H7 (cell line): ENCODE data around the gene CACNB4. TPM values are rescaled to one million over a fixed set of nuclear protein-coding genes. Genes with fewer than 3 reads are reported as not detected.
"Not testable (repeated sequence)": the region's sequence is repeated elsewhere in the genome, so short reads cannot be mapped to it uniquely, and the experiment has no call there.

Experiments
- DNase-seq: peaks from one replicate; pipeline ENCODE4 v3.0.0; 2012
- H3K27me3 ChIP-seq: 2 replicates; pipeline ENCODE4 v1.6.0; 2011; ENCODE audit warnings: mild to moderate bottlenecking, low read length; ENCODE audit not compliant: control insufficient read depth, insufficient read depth
- H3K36me3 ChIP-seq: replicated peaks from 2 replicates; pipeline ENCODE4 v1.5.1; 2011; ENCODE audit warnings: low read length; ENCODE audit not compliant: control insufficient read depth, insufficient read depth
- H3K4me3 ChIP-seq: 2 replicates; pipeline ENCODE4 v1.5.1; 2011; ENCODE audit warnings: low read depth, mild to moderate bottlenecking, control low read depth, low read length, moderate library complexity; ENCODE audit not compliant: insufficient read depth
- total RNA-seq: library from RNA; depleted of rRNA; stranded (reverse); fragments of >200 nt; shearing (Covaris generic); gene quantifications from 2 replicates; pipeline ENCODE4 v1.2.3, GENCODE V29; 2014

The CACNB4 gene
- total RNA-seq, 1 experiment from 2014 or later, result 0.83 TPM

DNA sequence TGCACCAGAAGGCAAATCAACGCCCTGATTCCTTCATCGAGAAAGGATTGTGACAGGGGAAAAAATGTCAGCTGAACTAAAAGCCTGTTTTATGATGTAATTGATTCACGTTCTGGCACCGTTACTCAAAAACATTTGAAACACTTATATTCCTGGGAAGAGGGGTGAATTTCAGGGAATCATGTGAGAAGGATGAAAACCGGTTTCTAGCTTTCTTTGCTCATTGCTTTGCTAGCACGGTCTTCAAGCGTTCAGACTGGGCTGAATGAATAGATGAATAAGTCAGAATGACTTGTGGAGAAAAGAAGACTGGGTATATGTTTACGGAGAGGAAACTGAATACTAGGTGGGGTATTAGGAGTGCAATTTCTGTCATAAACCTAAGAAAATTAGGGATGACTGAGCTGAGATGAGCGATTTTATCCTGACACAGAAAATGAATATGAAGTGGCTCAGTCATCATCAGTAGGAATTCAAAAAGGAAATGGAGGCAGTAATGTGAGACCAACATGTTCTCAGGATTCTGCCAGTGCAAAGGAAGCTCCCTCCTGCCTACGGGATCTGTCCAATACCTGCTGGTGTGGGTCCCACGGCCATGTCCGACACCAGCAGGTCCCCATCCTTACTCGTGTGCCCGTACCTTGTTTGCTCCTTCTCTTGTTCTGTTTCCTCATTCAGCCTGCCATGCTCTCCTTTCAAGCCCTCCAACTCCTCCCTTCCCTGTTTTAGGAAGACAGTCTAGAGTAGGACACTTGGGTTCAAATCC lies 146.0 kb downstream of the CACNB4 start:
- no peak for DNase-seq
- H3K27me3 ChIP-seq, result no peaks in the 10 kb centered on the region
- H3K4me3 ChIP-seq, result no peak overlapping the region
- no peaks in the 10 kb centered on the region for H3K36me3 ChIP-seq

DNA sequence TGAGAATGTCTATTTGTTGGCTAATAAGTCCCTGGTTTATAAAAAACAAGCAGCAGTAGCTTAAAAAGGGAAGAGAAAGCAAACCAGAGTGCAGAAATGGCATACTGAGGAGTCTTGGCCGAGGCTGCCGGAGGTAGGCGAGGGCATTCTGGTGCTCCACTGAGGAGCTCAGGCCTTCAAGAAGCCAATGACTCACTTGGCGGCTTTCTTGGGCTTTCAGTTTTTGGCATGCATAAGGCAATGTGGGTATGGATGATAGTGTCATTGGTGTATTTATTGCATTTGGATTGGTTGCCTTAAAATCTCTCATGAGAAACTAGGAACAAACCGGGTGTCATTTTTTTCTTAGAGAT lies 151.1 kb downstream of the CACNB4 start:
- Histone ChIP-seq H3K4me3 (no peak overlapping the region), H3K27me3 (no peaks in the 10 kb centered on the region), H3K36me3 (no peaks in the 10 kb centered on the region)
- DNase-seq, result no peak

- H3K27me3 ChIP-seq, result no peaks in the 10 kb centered on the region
- no peak overlapping the region for H3K4me3 ChIP-seq
- H3K36me3 ChIP-seq, result no peaks in the 10 kb centered on the region
- peak; percentile 58 for DNase-seq
Measured at GRCh38 chr2:151946899-151947812, 151.7 kb downstream of the CACNB4 start.

DNA sequence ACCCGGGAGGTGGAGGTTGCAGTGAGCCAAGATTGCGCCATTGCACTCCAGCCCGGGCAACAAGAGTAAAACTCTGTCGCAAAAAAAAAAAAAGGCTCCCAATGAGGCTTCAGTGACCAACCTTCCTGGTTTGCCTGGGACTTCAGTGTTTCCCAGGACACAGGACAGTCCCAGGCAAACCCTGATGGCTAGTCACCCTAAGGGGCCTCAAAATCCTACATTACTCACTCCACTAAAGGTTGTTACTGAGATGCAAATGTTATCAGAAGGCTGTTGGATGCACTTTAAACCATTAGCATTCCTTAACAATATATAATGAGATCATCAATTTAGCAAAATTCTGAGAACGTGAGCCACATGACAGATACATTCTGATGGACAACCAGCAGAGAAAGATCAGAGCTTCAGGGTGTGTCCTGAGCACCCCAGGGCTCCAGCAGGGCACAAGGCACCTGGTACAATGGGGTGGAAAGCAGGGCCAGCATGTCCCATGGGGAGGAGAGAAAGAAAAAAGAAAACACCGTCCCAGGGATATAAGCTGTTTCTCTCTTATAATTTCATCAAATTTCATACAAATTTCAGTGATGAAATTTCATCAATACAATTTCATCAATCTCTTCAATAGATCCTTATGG lies 152.5 kb downstream of the CACNB4 start:
- H3K27me3 ChIP-seq, result no peaks in the 10 kb centered on the region
- H3K4me3 ChIP-seq, result no peak overlapping the region
- no peak for DNase-seq
- no peaks in the 10 kb centered on the region for H3K36me3 ChIP-seq

DNA sequence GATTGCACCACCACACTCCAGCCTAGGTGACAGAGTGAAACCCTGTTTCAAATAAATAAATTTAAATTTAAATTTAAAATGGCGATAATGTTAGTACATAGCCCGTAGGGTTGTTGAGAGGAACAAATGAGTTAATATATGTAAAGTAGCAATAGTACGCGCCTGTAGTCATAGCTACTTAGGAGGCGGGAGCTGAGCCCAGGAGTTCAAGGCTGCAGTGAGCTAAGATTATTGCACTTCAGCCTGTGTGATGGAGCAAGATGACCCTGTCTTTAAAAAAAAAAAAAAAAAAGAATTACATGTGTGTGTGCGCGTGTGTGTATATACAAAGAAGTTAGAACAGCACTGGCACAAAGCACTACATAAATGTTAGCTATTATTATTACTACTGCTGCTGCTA lies 153.2 kb downstream of the CACNB4 start:
- no peak for DNase-seq
- H3K4me3 ChIP-seq, result no peak overlapping the region
- no peaks in the 10 kb centered on the region for H3K27me3 ChIP-seq
- H3K36me3 ChIP-seq, result no peaks in the 10 kb centered on the region

DNA sequence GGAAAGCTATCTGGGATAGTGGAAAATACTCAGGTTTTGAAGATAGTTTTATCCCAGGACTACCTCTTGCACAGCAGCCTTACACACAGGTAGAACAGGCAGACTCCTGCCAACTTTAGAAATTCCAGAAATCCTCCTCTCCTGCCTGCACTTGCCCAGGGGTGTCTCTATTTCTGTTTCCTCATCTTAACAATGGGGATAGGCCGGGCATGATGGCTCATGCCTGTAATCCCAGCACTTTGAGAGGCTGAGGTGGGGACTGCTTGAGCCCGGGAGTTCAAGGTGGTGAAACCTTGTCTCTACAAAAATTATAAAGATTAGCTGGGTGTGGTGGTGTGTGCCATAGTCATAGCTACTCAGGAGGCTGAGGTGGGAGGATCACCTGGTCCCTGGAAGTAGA lies 153.7 kb downstream of the CACNB4 start:
- no peak for DNase-seq
- Histone ChIP-seq H3K36me3 (no peaks in the 10 kb centered on the region), H3K4me3 (no peak overlapping the region), H3K27me3 (no peaks in the 10 kb centered on the region)

GRCh38 chr2:151943461-151943860 lies 155.4 kb downstream of the CACNB4 start:
- DNase-seq, result no peak
- no peaks in the 10 kb centered on the region for H3K36me3 ChIP-seq
- no peaks in the 10 kb centered on the region for H3K27me3 ChIP-seq
- no peak overlapping the region for H3K4me3 ChIP-seq

DNA sequence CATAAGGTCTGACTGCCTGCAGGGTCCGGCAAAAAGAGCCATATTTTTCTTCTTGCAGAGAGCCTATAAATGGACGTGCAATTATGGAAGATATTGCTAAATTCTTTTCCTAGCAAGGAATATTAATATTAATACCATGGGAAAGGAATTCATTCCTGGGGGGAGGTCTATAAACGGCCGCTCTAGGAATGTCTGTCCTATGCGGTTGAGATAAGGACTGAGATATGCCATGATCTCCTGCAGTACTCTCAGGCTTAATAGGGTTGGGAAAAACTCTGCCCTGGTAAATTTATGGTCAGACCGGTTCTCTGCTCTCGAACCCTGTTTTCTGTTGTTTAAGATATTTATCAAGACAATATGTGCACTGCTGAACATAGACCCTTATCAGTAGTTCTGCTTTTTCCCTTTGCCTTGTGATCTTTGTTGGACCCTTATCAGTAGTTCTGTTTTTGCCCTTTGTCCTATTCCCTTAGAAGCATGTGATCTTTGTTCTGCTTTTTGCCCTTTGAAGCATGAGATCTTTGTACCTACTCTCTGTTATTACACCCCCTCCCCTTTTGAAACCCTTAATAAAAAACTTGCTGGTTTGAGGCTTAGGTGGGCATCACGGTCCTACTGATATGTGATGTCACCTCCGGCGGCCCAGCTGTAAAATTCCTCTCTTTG lies 156.2 kb downstream of the CACNB4 start:
- H3K27me3 ChIP-seq, H3K4me3 ChIP-seq, H3K36me3 ChIP-seq, DNase-seq: not testable (repeated sequence)

DNA sequence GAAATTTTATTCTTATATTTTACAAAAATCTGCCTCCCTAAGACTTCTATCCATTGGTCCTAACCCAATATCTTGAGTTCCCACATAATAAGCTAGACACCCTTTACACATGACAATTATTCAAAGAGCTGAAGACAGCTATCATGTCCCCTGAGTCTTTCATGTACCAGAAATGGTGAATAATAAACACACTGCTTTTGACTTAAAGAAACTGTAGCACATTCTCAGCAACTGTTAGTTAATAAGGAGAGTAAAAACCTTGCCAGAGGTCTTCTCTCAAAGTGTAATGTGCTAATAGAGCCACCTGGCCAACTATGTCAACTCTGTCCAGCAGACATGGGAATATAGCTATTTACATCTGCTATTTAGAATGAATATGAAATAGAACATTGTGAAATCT lies 160.9 kb downstream of the CACNB4 start:
- H3K36me3 ChIP-seq, result no peaks in the 10 kb centered on the region
- no peak for DNase-seq
- H3K4me3 ChIP-seq, result no peak overlapping the region
- no peaks in the 10 kb centered on the region for H3K27me3 ChIP-seq

- Histone ChIP-seq H3K27me3 (no peaks in the 10 kb centered on the region), H3K4me3 (no peak overlapping the region), H3K36me3 (no peaks in the 10 kb centered on the region)
- DNase-seq, result no peak
Measured at GRCh38 chr2:151936626-151937025, 162.2 kb downstream of the CACNB4 start.

DNA sequence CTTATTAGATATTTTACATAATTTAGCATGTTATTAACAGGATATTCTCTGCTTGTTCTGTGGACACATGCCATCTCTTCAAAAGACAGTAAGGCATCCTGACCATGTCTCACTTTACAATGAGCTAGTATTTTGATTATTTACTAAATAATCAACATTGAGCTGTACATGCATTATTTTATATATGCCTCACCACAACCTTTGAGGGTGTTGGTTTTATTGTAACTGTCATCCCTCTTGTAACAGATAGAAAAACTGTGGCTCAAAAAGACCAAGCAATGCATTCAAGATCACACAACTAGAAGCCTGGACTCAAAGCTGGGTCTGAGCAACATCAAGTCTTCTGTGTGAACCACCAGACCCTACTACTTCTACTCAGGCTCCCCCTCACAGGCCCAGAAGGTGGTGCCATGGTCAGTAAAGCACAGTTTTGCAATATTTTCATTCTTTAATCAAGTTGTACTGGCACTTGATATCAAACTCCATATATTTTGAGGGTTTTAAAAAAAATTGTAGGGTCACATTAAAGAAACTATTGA lies 165.5 kb downstream of the CACNB4 start:
- Histone ChIP-seq H3K4me3 (no peak overlapping the region), H3K27me3 (no peaks in the 10 kb centered on the region), H3K36me3 (no peaks in the 10 kb centered on the region)
- DNase-seq, result no peak

DNA sequence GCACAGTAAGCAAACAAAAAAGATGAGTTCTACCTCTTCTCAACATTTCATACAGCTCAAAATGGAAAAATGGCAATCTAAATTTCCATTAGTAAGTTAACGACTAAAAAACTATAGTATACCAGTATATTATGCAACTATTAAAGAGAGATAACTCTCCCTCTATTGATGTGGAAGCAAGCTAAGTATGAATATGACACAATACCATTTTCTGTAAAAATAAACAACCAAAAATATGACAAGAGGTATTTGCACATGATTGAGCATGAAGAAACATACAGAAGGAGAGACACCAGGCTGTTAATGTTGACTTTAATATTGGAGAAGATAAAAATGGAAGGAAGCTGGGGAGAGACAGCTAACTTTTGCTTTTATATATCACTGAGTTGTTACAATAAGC lies 167.1 kb downstream of the CACNB4 start:
- Histone ChIP-seq H3K36me3 (no peaks in the 10 kb centered on the region), H3K4me3 (no peak overlapping the region), H3K27me3 (no peaks in the 10 kb centered on the region)
- DNase-seq, result no peak

DNA sequence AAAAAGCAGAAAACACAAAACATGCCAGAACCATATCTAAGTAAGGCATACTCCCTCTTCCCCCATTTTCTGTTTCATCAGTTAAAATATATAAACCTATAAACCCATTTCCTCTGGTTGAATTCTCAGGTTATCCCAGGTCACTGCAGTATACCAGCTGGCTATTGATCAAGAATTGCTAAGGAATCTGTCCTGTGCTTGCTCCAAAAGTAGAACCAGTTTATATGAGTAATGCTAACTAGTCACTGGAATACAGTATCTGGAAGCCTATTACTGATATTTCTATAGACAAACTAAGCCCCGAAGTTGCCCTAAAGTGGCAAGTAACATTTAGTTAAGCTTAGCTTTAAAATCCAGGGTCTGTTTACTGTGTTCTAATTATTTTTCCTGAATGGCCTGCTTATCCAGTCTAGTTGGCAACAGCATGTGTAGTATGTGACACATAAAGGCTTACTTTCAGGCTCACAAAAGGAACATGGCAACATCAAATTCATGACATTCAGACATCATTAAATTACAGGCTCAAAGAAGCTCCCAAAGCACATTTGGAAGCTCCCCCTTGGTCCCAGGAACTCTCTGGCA lies 167.7 kb downstream of the CACNB4 start:
- no peaks in the 10 kb centered on the region for H3K36me3 ChIP-seq
- DNase-seq, result no peak
- no peak overlapping the region for H3K4me3 ChIP-seq
- no peaks in the 10 kb centered on the region for H3K27me3 ChIP-seq

DNA sequence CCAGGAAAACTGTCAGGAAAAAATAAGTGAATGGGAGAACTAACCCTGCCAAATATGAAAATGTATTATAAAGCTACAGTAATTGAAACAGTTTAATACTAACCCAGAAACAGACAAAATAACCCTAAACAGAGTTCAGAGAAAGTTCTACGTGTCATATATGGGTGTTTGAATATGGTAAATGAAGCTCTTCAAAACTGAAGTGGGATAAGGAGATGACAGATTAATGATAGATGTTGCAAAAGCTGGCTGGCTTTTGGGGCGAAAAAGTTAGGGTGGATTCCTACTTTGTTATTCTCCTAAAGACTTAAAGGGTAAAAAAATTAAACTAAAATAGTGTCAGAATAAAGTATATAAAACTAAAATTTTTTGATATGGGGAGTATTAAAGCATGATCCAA lies 168.8 kb downstream of the CACNB4 start:
- H3K4me3 ChIP-seq, result no peak overlapping the region
- H3K36me3 ChIP-seq, result no peaks in the 10 kb centered on the region
- DNase-seq, result no peak
- H3K27me3 ChIP-seq, result no peaks in the 10 kb centered on the region
